Heart left ventricle (tissue), 16 donors: ENCODE data around the gene MNX1. TPM values are rescaled to one million over a fixed set of nuclear protein-coding genes. Genes with fewer than 3 reads are reported as not detected.

Experiments
- ATAC-seq, 4 donors: fragments of 200-7000 bp; cut with Tn5 transposase; one replicate each; pipeline ENCODE4 v1.9.1; 2020 to 2022; ENCODE audit warnings: moderate library complexity in 4 of 4, mild to moderate bottlenecking in 3 of 4, moderate number of reproducible peaks in 1 of 4
- DNase-seq, 5 donors: peaks; one replicate each; pipeline ENCODE4 v3.0.0-alpha.2; 2020
- H3K27ac ChIP-seq, 12 donors: fragments of 200-600 bp; sonication (generic) in 4 of 12; one replicate each; pipeline versions ENCODE4 v1.5.0 to v1.8.0; 2016 to 2022; ENCODE audit warnings: mild to moderate bottlenecking in 2 of 12
- H3K27me3 ChIP-seq, 9 donors: fragments of 200-600 bp; sonication (generic) in 2 of 9; one replicate each; pipeline versions ENCODE4 v1.5.1 to v1.8.0; 2016 to 2022; ENCODE audit warnings: mild to moderate bottlenecking in 3 of 9
- H3K36me3 ChIP-seq, 9 donors: fragments of 200-600 bp; sonication (generic) in 2 of 9; one replicate each; pipeline versions ENCODE4 v1.5.0 to v1.8.0; 2018 to 2022; ENCODE audit warnings: mild to moderate bottlenecking in 2 of 9
- H3K4me1 ChIP-seq, 12 donors: fragments of 200-600 bp; sonication (generic) in 4 of 12; one replicate each; pipeline versions ENCODE4 v1.5.0 to v1.8.0; 2016 to 2022; ENCODE audit warnings: mild to moderate bottlenecking in 3 of 12
- H3K4me3 ChIP-seq, 12 donors: fragments of 200-600 bp; sonication (generic) in 4 of 12; one replicate each; pipeline versions ENCODE4 v1.5.0 to v1.8.0; 2017 to 2022; ENCODE audit warnings: mild to moderate bottlenecking in 9 of 12, moderate library complexity in 4 of 12
- H3K9me3 ChIP-seq, 12 donors: fragments of 200-600 bp; sonication (generic) in 4 of 12; one replicate each; pipeline versions ENCODE4 v1.5.0 to v1.8.0; 2016 to 2022; ENCODE audit warnings: mild to moderate bottlenecking in 1 of 12
- CTCF ChIP-seq, 12 donors: fragments of 200-600 bp; sonication (generic) in 4 of 12; IDR thresholded peaks; one replicate each; pipeline versions ENCODE4 v1.5.0 to v1.8.0; 2018 to 2022; ENCODE audit warnings: antibody characterized with exemption in 12 of 12, mild to moderate bottlenecking in 5 of 12
- POLR2A ChIP-seq, 2 donors: fragments of 450-650 bp; IDR thresholded peaks; one replicate each; pipeline ENCODE4 v1.6.1; 2017; ENCODE audit warnings: antibody characterized with exemption in 2 of 2, mild to moderate bottlenecking in 2 of 2, moderate library complexity in 2 of 2
- WGBS, 4 donors: extraction: QIAGEN DNeasy Blood & Tissue Kit in 2 of 4; methylation state at CpG; one replicate each; pipeline versions ENCODE4 v1.1.5 to v1.1.7; 2013 to 2018; 5-methylcytosine and 5-hydroxymethylcytosine counted together
- intact Hi-C, 10 donors: fragments of 100-400 bp; cut with DNase I; formaldehyde crosslinking; loops; one replicate each; pipeline versions ENCODE4 v1.11.1 to v1.14.2; 2022
- polyA plus RNA-seq, 2 donors: library from polyadenylated mRNA; stranded (reverse); fragments of 200-250 nt; gene quantifications; one replicate each; pipeline ENCODE4 v1.2.3, GENCODE V29; 2013
- total RNA-seq, 9 donors: library from RNA; depleted of rRNA in 2 of 9; stranded (reverse); fragments of >200 nt in 2 of 9; fragmentation: NEBNext Ultra II Directional in 3 of 9; extraction: Animal tissue kit (Norgen Biotek cat#: 25700) in 3 of 9; gene quantifications; one replicate each; pipeline versions ENCODE4 v1.1.0 to v1.2.4, GENCODE V29; 2016 to 2023
- donor health status: ischemic (EF 13 %, LVEDD 7.1; RV severe dilation, severe dysfunction).
- donor health status: healthy with polysubstance abuse.
- donor health status: DM: no; HTN: yes; CAD: no.
- donor health status: DM: no; HTN: no; CAD: no.
- donor health status: ischemic (EF 25% LVEDD 6.9; RV normal size, moderate dysfunction).
- donor health status: ischemic (EF 25% LVEDD 5.7; RV mildly dilated, moderate dysfunction).
- donor health status: healthy.
- donor health status: DM: yes; HTN: yes; CAD: no.
- donor health status: ischemic (EF 35%, LVEDD 5.7; RV mildly dilated, moderate dysfunction).
- donor health status: nonischemic (EF 11% LVEDD 7.7; RV severe dilation, severe dysfunction).
- donor health status: DM: yes; HTN: yes; CAD: no.
- donor health status: PGD.
- donor health status: ischemic (EF 29% LVEDD 5.4; RV normal size, mild dysfunction).
- donor health status: nonischemic (EF 23%, LVEDD 6.1; RV moderate dilation, normal function).

The MNX1 gene
- total and polyA plus RNA-seq, 11 donors, result not detected

DNA sequence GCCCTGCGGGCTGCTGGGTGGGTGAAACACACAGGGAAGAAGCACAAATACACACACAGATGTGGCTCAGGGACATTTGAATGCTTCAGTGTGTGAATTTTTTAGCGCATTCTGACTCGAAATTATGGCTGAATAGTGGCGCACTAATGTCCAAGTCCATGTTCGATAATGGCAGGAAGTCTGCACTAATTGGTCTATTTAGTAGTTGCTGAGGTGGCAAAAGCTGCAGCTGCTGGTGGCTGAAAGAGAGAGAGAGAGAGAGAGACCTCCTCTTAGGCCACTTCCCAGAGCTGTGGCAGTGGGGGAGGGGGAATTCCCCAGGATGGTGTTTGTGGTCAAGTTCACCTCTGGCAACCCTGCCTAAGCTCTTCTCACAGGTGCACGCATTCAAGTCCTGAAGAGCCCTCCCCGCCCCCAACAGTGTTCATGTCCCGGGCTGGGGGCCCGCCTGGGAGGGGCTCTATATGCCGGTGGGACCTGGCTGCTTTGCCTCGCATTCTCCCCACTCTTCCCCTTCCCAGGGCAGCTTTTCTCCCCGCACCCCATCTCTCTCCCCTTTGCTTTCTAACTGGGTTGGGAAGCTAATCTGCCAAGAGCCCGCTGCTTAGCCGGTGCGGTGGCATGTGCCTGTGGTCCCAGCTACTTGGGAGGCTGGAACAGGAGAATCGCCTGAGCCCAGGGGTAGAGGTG is 6.0 kb upstream of the MNX1 start:
- peaks cover 53 to 100% (median 96%) of the 10 kb centered on the region in 9 donors for H3K27me3 ChIP-seq
- WGBS, 4 donors, result 3 to 6% (median 4%) methylated on average over 10 to 16 of the region's 16 CpGs
- peaks cover 0 to 36% (median 7%) of the 10 kb centered on the region in 12 donors for H3K4me1 ChIP-seq

DNA sequence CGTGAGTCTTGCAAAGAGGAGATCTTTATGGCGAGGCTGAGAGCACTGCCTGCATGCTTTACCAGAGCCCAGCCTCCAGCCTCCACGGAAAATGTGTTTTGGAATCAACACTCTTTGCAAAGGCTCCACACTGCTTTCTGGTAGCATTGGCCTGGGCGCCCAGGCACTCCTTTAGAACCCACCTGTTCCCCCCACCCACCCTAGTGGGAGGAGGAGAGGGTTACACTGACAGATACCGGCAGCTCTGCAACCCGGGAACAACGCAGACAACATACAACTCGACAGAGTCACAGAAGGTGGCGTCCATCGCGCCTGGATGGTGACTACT is 5.5 kb upstream of the MNX1 start:
- Histone ChIP-seq H3K27ac (no peak overlapping the region), H3K4me3 (no peak overlapping the region), H3K9me3 (no peaks in the 10 kb centered on the region), H3K4me1 (peaks cover 0 to 36% (median 10%) of the 10 kb centered on the region in 12 donors), H3K27me3 (peaks cover 53 to 100% (median 97%) of the 10 kb centered on the region in 9 donors), H3K36me3 (no peaks in the 10 kb centered on the region)
- 2 to 9% (median 4%) methylated on average over 6 to 11 of the region's 11 CpGs for WGBS, 4 donors
- DNase-seq (no peak), ATAC-seq (no peak)
- intact Hi-C loops, result no loop called here
- TF ChIP-seq POLR2A (IDR thresholded peaks at IDR 0.05) (no peak), CTCF (IDR thresholded peaks at IDR 0.05) (no peak)

More for the DNA sequence above, 6.0 kb upstream of the MNX1 start:
- Histone ChIP-seq H3K36me3 (no peaks in the 10 kb centered on the region), H3K9me3 (no peaks in the 10 kb centered on the region), H3K27ac (no peak overlapping the region), H3K4me3 (no peak overlapping the region)
- DNase-seq, result no peak
- no peak for ATAC-seq
- TF ChIP-seq CTCF (IDR thresholded peaks at IDR 0.05), result no peak
- TF ChIP-seq POLR2A (IDR thresholded peaks at IDR 0.05), result no peak
- intact Hi-C loops, result no loop called here

DNA sequence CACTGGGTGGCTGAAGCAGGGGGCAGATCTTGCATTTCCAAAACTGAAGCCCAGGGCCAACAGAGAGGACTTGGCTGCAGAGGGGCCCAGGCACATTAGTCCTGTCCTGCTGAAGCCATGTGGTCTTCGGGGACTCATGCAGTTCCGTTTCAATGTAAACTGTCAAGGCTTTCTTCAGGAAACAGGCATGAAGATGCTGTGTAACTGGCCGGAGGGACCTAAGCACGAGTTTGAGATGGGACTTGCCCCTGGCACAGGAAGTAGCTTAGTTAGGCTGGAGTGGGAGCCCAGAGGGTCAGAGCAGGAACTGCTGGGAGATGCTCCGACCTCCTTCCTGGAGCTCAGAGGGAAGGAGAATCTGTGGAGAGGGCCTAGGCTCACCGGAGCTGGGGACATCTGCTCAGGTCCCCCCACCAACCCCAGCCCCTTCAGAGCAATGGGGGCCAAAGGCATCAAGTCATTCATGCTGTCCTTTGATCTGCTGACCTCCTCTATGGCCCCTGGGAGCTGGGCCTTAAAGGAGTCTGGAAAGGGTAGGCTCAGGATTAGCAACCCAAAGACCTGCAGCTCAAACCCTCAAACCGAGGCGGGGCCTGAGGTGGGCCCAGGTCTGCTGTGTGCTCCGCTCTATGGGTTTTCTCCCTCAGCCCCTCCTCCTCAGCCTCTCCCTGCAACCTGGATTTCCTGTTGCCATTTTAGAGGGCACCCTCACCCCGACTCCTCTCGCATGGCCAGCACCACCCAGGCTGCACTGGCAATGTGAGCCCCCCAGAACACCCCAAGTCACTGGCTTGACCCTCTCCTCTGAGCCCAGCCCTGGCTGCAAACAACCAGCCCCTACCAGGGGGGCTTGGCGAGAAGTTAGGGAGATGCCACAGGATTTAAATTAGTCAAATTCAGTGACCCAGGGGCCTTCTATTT is 4.4 kb upstream of the MNX1 start:
- peaks cover 0 to 35% (median 7%) of the 10 kb centered on the region in 12 donors for H3K4me1 ChIP-seq
- intact Hi-C loops, result no loop called here
- no peaks in the 10 kb centered on the region for H3K9me3 ChIP-seq
- ATAC-seq (no peak), DNase-seq (no peak)
- no peaks in the 10 kb centered on the region for H3K36me3 ChIP-seq
- WGBS, 4 donors, result 17 to 26% (median 19%) methylated on average over 11 to 12 of the region's 12 CpGs
- no peak overlapping the region for H3K4me3 ChIP-seq
- no peak for TF ChIP-seq CTCF (IDR thresholded peaks at IDR 0.05)
- TF ChIP-seq POLR2A (IDR thresholded peaks at IDR 0.05), result no peak
- peaks cover 51 to 99% (median 94%) of the 10 kb centered on the region in 9 donors for H3K27me3 ChIP-seq
- H3K27ac ChIP-seq, result no peak overlapping the region
